CD4-positive, alpha-beta T cell treated with Interleukin-10 for 1 hour (primary cell): ENCODE measurements around the gene XIRP2.
A peak's percentile ranks its signal among the peaks of the same experiment; 100 is the strongest.

ENCODE experiments used
- DNase-seq: peaks from one replicate; pipeline ENCODE4 v3.0.0-alpha.2; 2020

The XIRP2 gene

DNA sequence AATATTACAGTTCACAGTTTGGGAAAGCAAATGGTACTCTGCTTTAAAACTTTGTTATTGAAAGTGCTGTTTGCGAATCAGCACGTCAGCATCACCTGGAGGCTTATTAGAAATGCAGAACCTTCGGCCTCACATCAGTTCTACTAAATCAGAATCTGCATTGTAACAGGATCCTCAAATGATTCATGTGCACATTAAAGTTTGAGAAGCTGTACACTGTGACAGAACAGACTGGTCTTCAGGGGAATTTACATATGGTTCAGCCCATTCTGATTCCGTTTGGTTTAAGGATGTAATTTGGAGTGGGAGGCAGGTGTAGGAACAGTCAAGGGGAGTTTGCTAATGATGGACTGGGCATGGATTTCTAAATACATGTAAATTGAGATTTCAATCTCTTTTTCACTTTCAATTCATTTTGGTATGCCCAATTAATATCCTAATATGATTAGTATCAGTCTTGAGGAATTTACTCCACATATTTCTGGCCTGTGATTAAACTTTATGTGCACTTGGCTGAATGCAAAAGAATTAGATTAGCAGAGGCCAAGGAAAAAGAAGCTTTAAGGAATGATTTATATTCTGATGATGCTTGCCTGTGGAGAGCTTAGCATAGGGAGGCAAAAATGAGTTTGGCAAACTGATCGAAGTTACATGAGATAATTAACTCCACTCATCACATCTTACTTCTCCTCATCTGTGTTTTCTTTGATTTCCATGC is 248.8 kb downstream of the XIRP2 start:
- DNase-seq = no peak

DNA sequence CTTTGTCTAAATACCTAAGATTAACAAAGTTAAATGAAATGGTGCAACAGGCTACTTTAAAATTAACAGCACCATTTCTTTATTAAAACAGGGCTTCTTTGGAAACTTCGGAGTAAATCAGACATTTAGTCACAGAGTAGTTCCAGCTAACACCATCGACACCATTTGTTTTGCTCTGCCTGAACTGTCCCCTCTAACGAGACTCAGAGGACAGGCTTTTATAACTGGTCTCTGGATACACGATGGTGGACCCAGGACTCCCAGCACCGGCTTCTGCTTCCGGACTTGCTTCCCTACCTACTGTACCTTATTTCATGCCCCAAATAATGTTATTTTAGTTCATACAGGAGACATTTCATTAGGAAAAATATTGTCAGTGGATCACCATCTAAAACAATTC is 252.1 kb downstream of the XIRP2 start:
- no peak for DNase-seq

DNA sequence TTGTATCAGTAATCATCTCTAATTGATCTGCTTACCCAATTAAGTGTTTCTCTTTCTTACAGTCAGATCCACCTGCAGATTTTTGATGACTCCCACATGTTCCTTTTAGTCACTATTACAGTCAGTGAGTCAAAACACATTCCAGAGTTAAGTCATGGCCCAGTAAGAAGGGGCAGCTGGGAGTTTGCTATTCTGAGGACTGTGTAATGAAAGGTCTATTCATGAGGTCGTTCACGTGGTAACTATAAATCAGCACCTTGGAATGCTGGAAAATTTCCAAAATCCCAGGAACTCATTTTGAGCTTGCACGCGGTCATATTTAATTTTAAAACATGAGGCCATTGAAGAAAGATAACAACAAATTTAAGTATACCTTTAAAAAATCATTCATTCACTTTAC is 252.5 kb downstream of the XIRP2 start:
- no peak for DNase-seq

DNA sequence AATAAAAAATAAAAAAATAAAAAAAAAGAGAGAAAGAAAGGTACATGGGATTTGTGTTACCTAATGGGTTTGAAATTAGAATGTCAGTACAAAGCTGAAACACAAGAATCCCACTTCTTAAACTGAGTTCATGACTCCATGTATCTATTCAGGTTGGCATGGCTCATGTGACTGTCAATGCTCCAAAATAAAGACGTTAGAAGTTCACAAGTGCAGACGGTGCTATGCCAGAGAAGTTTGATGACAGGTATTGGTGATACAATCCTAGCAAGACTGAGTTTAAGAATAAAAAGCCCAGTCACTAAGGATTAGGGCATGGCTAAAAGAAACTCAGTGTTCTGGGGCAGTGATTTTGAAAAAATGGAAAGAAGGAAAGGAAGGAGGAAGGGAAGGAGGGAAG is 254.3 kb downstream of the XIRP2 start:
- DNase-seq = no peak

DNA sequence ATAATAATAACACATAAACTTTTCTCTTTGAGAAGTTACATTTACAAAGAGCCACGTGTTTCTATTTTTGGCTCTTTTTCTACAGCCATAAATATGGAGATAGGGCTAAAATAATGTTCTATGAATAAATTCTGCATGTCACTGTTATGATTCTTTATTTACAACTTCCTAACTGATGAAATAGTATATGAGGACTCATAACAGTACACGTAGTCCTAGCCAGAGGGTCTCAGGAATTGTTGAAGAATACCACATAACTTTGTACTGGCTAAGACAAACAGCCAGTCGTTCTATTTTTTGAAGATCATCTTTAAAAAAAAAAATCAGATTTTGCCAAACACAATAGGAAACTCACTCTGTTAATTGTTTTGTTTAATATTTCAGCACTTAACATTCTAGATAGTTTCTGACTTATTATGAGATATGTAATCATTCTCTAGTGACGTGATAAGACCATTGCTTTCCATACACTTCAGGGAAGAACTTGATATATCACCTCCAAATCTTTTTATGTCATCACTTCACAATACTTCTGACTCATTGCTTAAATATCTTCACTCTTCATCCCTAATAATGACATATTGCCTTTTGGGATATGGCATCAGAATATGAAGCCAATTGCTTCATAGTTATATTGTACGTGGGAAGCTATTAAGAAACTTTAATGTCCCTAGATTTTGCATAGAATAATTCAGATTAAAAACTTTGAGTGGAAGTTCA is 256.1 kb downstream of the XIRP2 start:
- no peak for DNase-seq

DNA sequence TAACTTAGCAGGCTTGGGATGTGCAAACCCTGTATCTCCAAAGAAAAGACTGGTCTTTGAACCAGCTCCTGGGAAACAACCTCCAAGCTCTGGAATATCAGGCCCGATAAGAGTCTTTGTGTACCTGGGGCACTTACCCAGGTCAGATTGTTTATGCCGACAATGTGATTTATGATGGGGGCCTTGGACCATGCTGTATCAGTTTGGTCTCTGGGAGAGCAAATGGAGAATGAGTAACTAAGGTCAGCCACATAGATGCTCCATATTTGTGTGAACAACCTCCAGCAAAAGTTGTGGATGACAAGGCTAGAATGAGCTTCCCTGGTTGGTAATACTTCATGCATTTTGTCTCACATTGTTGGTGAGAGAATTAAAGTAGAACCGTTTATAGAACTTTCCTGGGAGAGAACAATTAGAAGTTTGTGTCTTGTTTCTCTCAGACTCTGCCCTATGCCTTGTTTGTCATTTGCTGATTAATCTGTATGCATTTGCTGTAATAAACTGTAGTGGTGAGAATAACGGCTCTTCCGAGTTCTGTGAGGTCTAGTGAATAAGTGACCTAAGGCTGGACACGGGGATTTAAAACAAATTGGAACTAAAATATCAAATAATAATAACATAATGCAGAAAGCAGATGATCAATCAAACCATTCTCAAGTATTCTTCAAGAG is 259.1 kb downstream of the XIRP2 start:
- no peak for DNase-seq

DNA sequence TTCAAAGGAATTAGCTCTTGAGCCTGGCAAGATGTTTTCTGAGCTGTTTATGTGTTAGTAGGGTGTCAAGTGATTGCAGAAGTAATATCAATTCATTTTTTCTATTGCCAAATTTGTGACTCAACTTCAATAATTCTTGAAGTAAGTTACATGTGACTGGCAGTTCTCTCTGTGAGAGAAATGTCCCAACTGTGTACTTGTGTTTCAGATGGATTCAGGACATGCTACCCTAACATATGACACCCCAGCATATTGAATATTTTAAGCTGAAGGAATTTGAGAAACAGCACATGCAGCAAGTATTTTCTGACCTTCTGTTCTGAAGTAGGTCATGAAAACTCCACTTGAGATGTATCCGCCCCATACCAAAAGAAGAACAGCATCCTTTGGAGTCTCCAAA is 263.6 kb downstream of the XIRP2 start:
- DNase-seq = no peak

DNA sequence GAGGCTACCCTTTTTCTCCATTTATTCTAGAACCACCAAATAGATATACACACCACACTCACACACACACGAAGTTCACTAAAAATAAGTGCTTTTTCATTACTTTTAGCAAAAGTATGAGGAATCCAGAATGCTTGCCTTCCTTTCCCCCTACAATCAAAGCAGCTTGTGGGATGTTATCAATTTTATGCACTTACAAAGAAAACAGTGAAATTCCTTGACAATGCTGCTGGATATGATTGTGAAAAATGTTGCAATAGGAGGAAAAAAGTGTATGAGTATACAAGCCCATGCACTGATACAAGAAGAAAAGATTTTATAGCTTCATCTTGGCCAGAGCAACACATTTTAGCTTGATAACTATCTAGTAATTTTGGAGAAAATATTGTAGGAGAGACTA is 269.2 kb downstream of the XIRP2 start:
- no peak for DNase-seq

DNA sequence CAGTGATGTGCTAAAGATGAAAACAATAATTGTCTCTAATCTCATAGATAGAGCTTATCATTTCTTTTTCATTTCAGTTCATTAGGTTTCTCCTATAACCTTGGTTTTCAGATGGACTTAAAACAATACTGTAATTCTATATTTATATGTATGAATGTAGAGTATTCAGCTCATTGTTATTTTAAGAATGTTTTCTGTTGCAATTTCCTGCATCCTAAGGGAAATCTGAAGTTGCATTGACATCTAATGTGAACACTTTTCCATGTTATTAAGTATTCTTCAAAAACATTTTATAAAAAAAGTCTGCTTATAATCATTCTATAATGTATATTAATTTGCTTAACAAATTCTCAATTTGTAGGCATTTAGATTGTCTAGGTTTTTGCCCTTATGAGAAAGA is 288.9 kb downstream of the XIRP2 start:
- DNase-seq = no peak

DNA sequence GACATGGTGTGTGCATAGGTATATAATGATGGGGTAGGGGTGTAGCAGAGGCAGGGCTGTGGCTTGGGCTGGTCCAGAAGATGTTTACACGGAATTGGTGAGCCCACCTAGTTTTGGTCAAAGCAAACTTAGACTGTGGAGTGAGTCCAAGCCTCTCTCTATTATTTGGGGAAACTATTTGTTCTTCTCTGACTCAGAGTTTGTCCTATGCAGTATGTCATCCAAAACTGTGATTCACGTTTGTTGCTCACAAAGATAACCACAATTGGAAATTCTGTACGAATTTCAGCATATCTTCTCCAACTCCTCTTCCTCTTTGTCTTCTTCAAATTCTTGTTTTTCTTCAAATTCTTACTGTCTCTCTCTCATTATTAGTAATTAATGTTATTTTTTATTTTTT is 292.9 kb downstream of the XIRP2 start:
- no peak for DNase-seq

DNA sequence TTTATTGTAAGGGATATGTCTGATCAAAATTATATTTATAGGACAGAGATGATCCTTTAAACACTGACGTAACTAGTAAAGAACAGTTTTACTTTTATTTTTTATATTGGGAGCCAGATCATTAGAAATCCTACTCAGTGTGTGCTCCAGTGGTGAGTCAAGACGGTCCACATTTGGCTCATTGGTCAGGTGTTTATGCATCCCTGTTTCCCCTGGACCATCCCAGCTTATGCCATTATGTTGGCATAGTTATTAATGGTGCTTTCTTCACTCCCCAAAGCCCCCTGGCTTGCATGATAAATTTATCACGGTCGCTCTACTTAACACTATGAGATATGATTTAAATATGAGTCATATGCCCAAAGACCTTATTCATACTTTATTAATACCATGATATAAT is 293.4 kb downstream of the XIRP2 start:
- DNase-seq = no peak

DNA sequence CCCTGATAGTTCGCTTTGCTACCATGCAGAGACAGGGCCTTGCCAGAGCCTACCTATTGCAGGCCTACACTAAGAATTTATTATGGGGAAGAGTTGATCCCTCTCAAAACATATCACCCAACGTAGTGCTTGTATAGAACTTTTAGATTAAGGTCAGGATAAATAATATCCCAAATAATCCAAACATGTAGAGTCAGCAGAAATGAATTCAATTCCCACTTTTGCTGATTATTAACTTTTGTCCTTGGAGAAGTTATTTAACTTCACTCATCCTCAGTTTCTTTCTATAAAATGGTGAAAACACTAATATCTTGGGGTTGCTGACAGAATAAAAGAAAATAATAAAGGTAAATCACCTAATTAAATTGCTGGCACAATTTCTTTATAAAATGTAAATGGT is 294.1 kb downstream of the XIRP2 start:
- no peak for DNase-seq

DNA sequence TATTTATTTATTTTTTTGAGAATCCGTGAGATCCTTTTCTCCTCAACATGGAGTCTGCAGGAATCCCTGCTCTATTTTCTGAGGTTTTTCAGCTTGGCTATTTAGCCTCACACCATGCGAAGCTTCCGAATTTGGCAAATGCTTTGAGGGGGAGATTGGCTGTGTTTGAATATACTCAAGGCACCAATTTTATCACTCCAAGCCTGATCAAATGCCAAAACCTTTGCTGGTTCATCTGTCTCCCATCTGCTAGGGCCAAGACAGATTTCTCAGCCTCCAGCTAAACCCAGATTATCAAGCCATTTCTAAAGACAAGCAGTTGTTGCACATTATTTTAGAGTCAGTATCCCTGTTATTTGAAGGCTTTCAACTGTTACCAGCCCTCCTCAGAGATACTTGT is 295.7 kb downstream of the XIRP2 start:
- DNase-seq = no peak

DNA sequence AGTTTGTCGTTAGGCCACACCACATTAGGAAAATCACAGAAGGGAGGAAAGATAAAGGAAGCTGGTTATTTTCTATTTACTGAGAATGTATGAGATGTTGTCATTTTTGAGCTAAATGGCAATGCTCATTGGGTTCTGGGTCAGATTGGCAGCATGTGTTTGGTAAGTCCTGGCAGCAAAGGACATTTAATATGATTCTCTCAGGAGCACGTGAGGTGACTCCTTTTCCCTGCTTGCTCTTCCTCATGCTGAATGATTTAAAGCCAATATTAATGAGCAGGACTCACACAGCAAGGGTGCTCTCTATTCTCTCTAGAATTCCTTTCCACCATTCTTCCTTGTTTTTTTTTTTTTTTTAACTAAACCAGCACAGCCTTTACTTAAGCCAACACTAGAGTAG is 298.2 kb downstream of the XIRP2 start:
- DNase-seq = no peak

DNA sequence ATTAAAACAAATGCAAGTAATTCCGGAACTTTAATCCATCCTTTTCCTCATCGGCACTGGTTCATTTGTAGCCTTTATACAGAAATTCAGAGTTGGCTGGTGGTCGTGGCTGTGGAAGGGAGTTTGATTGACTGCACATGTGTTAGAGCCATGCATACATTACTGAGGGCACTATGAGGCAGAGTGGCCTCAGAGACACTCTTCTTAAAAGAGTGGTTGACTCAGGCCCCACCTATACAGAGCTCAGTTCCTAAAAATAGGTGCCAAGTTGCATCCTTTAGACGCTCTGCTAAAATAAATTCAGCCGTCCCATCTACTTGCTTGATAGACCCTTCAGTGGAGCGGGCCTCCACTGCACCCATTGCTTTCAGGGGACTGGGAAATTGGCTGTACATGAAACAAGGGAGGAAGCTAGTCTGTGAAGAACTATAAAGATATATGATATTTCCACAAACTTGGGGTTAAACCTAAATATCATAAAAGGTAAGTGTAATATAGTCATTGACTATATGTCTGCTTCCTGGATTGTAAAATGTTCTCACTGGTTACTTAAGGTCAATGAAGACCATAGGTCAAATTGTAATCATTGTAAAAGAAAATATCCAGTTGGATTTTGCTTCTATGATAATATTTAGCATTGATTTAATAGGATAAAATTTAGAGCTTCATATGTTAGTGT is 298.9 kb downstream of the XIRP2 start:
- no peak for DNase-seq

DNA sequence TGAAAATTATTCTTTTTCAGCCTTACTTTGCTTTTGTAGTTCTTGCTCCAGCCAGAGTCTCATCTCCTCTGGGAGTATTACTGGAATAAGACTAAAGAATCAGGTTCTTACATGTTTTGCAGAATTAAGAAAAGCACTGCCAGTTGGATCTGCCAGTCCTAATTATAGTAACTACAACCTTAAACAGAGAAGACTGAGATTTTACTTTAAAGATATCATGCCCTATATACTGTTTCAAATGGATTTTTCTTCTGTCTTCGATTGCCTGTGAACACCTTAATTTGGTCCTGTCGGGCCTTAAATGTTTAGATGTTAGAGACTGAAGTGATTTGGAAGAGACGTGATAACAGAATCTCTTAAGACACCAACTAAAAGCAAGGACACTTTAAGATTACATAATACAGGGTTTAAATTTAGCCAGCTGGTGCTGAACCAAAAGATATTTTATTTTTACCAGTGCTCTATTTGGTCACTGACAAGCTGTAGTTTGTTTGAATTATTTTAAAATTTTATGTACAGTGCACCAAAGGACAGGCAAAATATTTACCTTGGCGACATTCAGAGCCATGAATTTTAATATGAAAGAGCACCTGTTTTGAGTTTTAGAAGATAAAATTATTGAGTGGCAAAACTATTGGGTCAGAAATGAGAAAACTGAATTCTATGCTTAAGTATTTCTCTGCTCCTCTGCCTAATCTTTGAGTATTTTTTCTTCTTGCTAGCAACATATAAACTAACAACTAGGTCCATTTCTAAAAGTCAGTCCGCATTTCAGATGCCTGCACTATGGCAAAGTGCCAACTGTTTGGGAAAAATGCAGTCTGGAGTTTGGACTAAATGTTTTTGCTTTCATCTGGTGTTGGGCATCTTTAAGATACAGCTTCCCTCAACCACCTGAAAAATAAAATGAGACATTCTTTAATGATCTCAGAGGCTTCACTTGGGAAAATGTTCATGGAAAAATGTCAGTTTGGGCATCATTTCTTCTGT is 300.0 kb downstream of the XIRP2 start:
- no peak for DNase-seq

DNA sequence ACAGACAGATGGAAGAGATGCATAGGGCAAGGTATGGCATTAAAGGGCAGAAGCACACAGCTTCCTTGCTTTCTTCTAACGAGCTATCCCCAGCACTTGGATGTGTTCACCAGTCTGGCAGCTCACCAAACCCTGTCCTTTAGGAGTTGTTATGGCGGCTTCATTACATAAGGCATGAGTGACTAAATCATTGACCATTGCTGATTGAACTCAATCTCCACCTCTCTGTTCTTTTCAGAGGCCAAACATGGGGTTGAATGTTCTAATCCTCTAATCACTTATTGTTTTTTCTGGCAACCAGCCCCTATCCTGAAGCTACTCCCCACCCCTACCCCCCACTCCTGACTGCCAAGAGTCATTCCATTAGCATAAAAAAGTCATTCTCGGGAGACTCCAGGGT is 301.8 kb downstream of the XIRP2 start:
- no peak for DNase-seq

DNA sequence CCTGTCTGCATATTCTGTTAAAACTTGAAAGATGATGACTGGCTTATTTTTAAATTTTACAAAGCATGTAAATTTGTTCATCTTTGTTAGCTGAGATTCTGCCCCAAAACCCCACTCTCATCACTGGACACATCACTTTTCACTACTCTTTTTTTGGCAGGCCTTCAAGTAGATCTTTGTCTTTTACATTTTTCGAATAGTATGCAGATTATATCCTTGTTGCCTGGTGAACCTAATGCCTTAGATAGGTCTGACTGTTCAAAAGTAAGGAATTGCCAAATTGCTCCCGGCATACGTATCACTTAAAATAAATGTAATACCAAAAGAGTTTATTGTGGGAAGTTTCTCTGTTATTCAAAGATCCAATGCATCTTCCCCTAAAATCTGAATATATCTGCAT is 303.3 kb downstream of the XIRP2 start:
- no peak for DNase-seq

DNA sequence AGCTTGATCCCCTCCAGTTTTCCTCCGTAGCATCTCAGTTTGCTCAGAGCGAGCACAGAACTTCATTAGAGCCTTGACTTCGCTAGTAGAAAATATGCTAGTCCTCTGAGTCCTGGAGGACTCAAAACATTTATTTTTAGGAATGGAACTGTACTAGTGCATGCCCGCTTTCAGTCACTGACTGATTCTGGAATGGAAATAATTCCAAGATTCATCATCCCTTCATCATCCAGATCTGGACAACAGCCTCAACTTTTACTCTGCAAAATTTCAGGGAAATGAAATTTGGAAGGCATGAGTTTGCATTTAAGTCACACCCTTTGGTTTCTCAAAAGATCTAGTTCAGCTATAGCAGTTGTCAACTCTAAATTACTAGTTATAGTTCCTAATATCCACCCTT is 304.6 kb downstream of the XIRP2 start:
- no peak for DNase-seq

DNA sequence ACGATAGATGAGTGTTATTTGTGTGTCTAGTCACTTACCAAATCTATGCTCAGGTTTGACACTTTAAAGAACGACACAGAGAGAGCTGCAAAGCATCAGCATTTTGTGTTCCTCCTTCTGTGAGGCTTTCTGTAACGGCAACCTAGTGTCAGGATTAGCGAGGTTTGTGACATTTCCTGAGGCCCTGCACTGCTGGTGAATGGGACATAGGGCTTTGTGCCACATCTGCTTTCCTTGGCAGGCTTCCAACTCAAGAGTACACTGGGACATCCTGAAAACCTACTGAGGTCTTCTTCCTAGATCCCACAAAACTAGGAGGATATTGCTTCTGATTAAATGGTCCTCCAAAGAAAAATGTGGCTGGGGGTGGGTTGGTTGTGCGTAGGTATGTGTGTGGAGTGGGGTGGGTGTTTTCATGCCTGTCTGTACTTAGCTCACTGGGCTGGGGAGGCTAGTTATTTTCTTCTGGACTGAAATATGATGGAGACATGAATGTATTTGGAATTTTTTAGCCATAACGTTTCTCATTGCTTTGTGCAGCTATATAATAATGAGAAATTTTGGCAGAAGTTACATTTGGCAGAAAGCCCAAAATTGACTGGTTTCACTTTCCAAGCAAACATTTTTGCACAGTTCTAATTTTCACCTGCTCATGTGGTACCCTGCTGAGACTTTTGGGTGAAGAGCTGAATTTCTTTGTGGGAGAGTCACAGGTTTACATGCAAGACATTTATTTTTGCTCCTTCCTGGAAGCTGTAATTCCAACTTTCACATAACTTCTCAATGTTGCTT is 308.4 kb downstream of the XIRP2 start:
- DNase-seq = peak; percentile 1

DNA sequence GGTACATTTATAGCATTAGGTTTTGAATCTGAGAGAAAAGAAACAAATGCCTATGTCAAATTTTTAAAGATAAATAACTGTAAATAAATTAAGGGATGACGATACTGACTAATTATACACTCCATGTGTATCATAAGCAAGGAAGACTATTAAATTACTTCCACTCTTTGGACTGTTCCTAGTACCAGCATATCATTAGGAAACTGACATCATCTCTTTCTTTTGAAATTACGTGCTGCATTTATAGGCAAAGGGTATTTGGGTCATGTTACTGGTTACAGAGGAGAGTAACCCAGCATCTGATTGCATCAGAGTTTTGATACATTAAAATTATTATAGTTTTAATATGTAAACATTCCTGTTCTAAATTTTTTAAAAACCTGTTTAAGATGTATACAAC is 309.7 kb downstream of the XIRP2 start:
- DNase-seq = no peak

DNA sequence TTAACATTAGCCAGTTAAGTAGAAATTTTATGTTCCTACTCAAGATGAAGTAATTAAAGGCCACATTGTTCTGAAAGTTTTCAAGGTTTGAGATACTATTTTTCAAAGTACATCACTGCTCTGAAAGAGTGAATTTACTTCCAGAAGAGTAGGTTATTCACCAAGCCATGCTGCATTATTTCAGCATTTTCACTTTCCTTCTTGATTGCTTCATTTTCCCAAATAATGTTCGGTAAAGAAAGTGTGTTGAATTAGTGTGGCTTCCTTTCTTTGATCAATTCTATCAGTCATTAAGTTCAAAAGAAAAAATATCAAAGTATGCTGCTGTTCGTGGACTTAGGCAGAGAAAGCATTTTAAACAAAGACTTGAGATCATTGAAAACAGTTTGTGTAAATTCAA is 310.3 kb downstream of the XIRP2 start:
- no peak for DNase-seq
